ENCODE results near the gene LNX1.

DNA sequence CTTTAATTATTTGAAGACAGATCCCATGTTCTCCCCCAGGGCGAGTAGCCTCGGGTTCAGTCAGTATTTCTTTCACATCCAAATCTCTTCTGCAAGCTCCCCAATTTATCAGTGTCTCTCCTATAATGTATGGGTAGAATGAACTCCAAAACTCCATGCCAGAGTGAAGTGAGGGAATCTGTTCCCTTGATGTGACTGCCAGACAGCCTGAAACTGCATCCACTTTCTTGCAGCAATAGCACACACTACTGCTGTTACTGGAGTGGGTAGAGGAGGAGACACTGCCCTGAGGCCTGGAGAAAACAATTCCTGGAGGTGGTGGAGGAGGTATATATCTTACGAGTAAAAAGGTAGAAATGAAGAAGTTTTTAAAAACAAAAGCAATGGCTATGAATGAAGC is 11.0 kb downstream of the LNX1 start:
- no peak for TF ChIP-seq POLR2AphosphoS5 (IDR thresholded peaks at IDR 0.05)
- TF ChIP-seq, protein P1, sequence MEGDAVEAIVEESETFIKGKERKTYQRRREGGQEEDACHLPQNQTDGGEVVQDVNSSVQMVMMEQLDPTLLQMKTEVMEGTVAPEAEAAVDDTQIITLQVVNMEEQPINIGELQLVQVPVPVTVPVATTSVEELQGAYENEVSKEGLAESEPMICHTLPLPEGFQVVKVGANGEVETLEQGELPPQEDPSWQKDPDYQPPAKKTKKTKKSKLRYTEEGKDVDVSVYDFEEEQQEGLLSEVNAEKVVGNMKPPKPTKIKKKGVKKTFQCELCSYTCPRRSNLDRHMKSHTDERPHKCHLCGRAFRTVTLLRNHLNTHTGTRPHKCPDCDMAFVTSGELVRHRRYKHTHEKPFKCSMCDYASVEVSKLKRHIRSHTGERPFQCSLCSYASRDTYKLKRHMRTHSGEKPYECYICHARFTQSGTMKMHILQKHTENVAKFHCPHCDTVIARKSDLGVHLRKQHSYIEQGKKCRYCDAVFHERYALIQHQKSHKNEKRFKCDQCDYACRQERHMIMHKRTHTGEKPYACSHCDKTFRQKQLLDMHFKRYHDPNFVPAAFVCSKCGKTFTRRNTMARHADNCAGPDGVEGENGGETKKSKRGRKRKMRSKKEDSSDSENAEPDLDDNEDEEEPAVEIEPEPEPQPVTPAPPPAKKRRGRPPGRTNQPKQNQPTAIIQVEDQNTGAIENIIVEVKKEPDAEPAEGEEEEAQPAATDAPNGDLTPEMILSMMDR (IDR thresholded peaks at IDR 0.05), result no peak

Measured in esophagus muscularis mucosa (tissue), 3 donors.